HepG2 (cell line): ENCODE data around the gene NT5C. TPM values are rescaled to one million over a fixed set of nuclear protein-coding genes. Genes with fewer than 3 reads are reported as not detected.
A peak's percentile ranks its signal among the peaks of the same experiment; 100 is the strongest.

Experiments
- AGO1 ChIP-seq: fragments of 200-400 bp; formaldehyde crosslinking; IDR thresholded peaks from 2 replicates; pipeline ENCODE4 v1.6.1; 2017; ENCODE audit warnings: mild to moderate bottlenecking, low read depth, low read length, moderate library complexity; ENCODE audit not compliant: poor library complexity, severe bottlenecking
- AHDC1 ChIP-seq: sonication (generic); formaldehyde crosslinking; IDR thresholded peaks from 2 replicates; pipeline ENCODE4 v1.5.1; 2020; ENCODE audit warnings: mild to moderate bottlenecking, missing genetic modification reagents, borderline replicate concordance
- ARID5B ChIP-seq: IDR thresholded peaks from 2 replicates; pipeline ENCODE4 v1.4.0; 2020; ENCODE audit warnings: mild to moderate bottlenecking, missing genetic modification reagents
- ATAD3A ChIP-seq: sonication (generic); formaldehyde crosslinking; IDR thresholded peaks from 2 replicates; pipeline ENCODE4 v1.4.0; 2020; ENCODE audit warnings: missing genetic modification reagents
- ATRX ChIP-seq: sonication (generic); formaldehyde crosslinking; IDR thresholded peaks from 2 replicates; pipeline ENCODE4 v1.4.0; 2020; ENCODE audit warnings: missing genetic modification reagents, borderline replicate concordance
- HDAC1 ChIP-seq: sonication (generic); formaldehyde crosslinking; IDR thresholded peaks from 2 replicates; pipeline ENCODE4 v1.5.1; 2020; ENCODE audit warnings: mild to moderate bottlenecking, missing genetic modification reagents
- MED13 ChIP-seq: sonication (generic); formaldehyde crosslinking; IDR thresholded peaks from 2 replicates; pipeline ENCODE4 v1.5.0; 2020; ENCODE audit warnings: missing genetic modification reagents
- MYNN ChIP-seq: sonication (generic); formaldehyde crosslinking; IDR thresholded peaks from 2 replicates; pipeline ENCODE4 v1.4.0; 2020; ENCODE audit warnings: mild to moderate bottlenecking, low read depth, missing genetic modification reagents
- NR2F1 ChIP-seq, 2 experiments: fragments of 450-650 bp in 1 of 2; formaldehyde crosslinking in 1 of 2; IDR thresholded peaks; 2 replicates each; pipeline versions ENCODE4 v1.5.0 to v1.6.1; 2016 to 2020; ENCODE audit warnings: mild to moderate bottlenecking in 1 of 2, missing compliant biosample characterization in 1 of 2, missing genetic modification reagents in 1 of 2, moderate library complexity in 1 of 2
- RBAK ChIP-seq: sonication (generic); formaldehyde crosslinking; IDR thresholded peaks from 2 replicates; pipeline ENCODE4 v1.5.1; 2020; ENCODE audit warnings: mild to moderate bottlenecking, missing genetic modification reagents
- TERF1 ChIP-seq: sonication (generic); formaldehyde crosslinking; IDR thresholded peaks from 2 replicates; pipeline ENCODE4 v1.8.0; 2022; ENCODE audit warnings: mild to moderate bottlenecking, missing genetic modification reagents, moderate library complexity
- ZFX ChIP-seq: sonication (generic); formaldehyde crosslinking; IDR thresholded peaks from 2 replicates; pipeline ENCODE4 v1.4.0; 2020; ENCODE audit warnings: mild to moderate bottlenecking, low read depth, missing genetic modification reagents, moderate library complexity
- ZNF354B ChIP-seq: sonication (generic); formaldehyde crosslinking; IDR thresholded peaks from 2 replicates; pipeline ENCODE4 v1.8.0; 2022; ENCODE audit warnings: mild to moderate bottlenecking, missing genetic modification reagents
- ZNF567 ChIP-seq: sonication (generic); formaldehyde crosslinking; IDR thresholded peaks from 2 replicates; pipeline ENCODE4 v1.8.1; 2023; ENCODE audit warnings: mild to moderate bottlenecking, missing genetic modification reagents, borderline replicate concordance
- ZNF777 ChIP-seq: sonication (generic); formaldehyde crosslinking; IDR thresholded peaks from 2 replicates; pipeline ENCODE4 v1.4.0; 2020; ENCODE audit warnings: missing genetic modification reagents
- polyA plus RNA-seq, 8 experiments: library from polyadenylated mRNA; depleted of rRNA in 3 of 8; stranded (reverse) in 7 of 8; unstranded in 1 of 8; fragments of >200 nt; fragmentation: Illumina TruSeq in 4 of 8; extraction: Trizol in 4 of 8; gene quantifications; 2 replicates each; pipeline versions ENCODE4 v1.2.1 to v1.2.3, GENCODE V29; 2011 to 2016; ENCODE audit warnings: low read depth in 4 of 8, missing spikeins in 1 of 8, mixed read lengths in 1 of 8; ENCODE audit not compliant: insufficient read depth in 1 of 8
- total RNA-seq, 5 experiments: library from RNA; depleted of rRNA; stranded (reverse); fragments of >200 nt; fragmentation: Illumina TruSeq; extraction: Trizol; gene quantifications; 2 replicates each; pipeline ENCODE4 v1.2.3, GENCODE V29; 2016; ENCODE audit warnings: low read depth in 1 of 5
- TF ChIP-seq, protein P1 (sequence below): sonication (generic); formaldehyde crosslinking; conservative IDR thresholded peaks from 2 replicates; pipeline ENCODE4 v1.4.0; 2020; ENCODE audit warnings: missing genetic modification reagents

The NT5C gene
- total and polyA plus RNA-seq, 2 of the 13 experiments (the other 11 are each of a cell fraction or from before 2014, with no cell fraction given) = 42.8 to 48.6 TPM

DNA sequence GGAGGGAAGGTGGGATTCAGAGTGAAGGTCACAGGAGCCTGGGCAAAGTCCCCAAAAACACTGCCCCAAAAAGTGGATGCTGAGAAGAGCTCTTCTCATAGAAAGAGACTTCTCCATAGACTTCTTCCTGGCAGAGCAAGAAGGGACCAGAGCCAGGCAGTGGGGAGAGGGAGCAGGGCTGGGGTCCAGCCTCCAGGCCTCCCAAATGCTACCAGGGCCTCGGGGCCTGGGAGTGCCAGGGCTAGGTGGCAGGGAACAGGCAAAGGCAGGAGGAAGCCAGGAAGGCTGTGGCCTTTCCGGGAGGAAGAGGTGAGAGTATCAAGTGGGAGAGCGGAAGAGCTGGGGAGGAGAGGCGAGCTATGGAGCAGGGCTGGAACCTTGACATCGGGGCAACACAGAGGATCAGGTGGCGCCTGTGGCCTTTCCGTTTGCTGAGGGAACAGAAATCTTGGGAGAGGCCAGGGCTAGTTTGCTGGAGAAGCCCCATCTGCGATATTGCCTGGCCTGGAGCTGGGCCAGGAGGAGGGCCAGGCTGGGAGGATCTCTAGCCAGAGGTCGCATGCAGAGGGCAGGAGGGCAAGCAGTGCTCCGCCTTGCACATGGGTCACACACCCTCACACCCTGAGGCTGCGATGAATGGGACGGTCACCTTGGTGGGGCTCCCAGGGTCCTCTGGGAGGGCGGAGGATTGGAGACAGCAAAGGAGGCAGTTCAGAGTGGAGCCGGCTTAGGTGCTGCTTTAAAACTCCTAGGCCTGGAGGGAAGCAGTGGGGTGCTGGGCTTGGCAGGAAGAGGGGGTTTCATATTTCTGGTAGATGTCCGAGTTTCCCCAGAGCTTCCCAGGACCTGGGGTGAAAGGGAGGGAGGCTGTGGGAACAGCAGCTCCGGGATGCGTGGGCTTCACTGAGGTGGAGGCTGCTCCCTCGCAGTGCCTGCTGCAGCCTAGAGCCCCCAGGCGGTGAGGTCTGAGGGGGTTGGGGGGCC is 40.4 kb downstream of the NT5C start (continued):
- TF ChIP-seq, protein P1, sequence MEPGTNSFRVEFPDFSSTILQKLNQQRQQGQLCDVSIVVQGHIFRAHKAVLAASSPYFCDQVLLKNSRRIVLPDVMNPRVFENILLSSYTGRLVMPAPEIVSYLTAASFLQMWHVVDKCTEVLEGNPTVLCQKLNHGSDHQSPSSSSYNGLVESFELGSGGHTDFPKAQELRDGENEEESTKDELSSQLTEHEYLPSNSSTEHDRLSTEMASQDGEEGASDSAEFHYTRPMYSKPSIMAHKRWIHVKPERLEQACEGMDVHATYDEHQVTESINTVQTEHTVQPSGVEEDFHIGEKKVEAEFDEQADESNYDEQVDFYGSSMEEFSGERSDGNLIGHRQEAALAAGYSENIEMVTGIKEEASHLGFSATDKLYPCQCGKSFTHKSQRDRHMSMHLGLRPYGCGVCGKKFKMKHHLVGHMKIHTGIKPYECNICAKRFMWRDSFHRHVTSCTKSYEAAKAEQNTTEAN (CRISPR knock-in tag) = peak; percentile 59
- TF ChIP-seq ATRX (CRISPR knock-in tag) (no peak), ZFX (CRISPR knock-in tag) (no peak; the same call in 1 of the 2 replicates), ZNF777 (no peak), NR2F1 (CRISPR knock-in tag; IDR thresholded peaks at IDR 0.05) (peak; percentile 85 to 99), ARID5B (CRISPR knock-in tag) (peak; percentile 92), HDAC1 (CRISPR knock-in tag) (peak; percentile 61), AHDC1 (CRISPR knock-in tag) (no peak), TERF1 (no peak; the same call in 1 of the 2 replicates), ZNF567 (CRISPR knock-in tag) (no peak), ZNF354B (CRISPR knock-in tag) (no peak), AGO1 (no peak), MED13 (CRISPR knock-in tag) (no peak), RBAK (CRISPR knock-in tag) (no peak), ATAD3A (CRISPR knock-in tag) (no peak), MYNN (CRISPR knock-in tag) (no peak)
